ENCODE measurements around the gene C18orf32. TPM values are rescaled to one million over a fixed set of nuclear protein-coding genes. Genes with fewer than 3 reads are reported as not detected.
"Not testable (repeated sequence)": the region's sequence is repeated elsewhere in the genome, so short reads cannot be mapped to it uniquely, and the experiment has no call there.

Gene C18orf32
- total RNA-seq = 30.0 TPM

GRCh38 chr18:49486953-49487710, at the start of gene C18orf32:
TSS of gene C18orf32 (minus strand) at chr18:49487234. CDS start at chr18:49483748, 3,486 bp downstream.
- DNase-seq (ENCODE audit: low spot score) (peak; percentile 97), ATAC-seq (peak; percentile 96)

GRCh38 chr18:49534846-49535601, 48.0 kb upstream of the C18orf32 start:
- DNase-seq (ENCODE audit: low spot score) (no peak), ATAC-seq (no peak)

- no peak for ATAC-seq
- no peak for DNase-seq (ENCODE audit: low spot score)
Observed at GRCh38 chr18:49531678-49532153, 44.7 kb upstream of the C18orf32 start.

GRCh38 chr18:49529596-49529995, 42.6 kb upstream of the C18orf32 start:
- DNase-seq (ENCODE audit: low spot score) = no peak
- no peak for ATAC-seq

GRCh38 chr18:49527631-49528327, 40.7 kb upstream of the C18orf32 start:
- no peak for ATAC-seq
- no peak for DNase-seq (ENCODE audit: low spot score)

GRCh38 chr18:49525981-49526380, 38.9 kb upstream of the C18orf32 start:
- ATAC-seq (no peak), DNase-seq (ENCODE audit: low spot score) (no peak)

- DNase-seq (ENCODE audit: low spot score) = no peak
- ATAC-seq = no peak
Observed at GRCh38 chr18:49524951-49525350, 37.9 kb upstream of the C18orf32 start.

- DNase-seq (ENCODE audit: low spot score) = no peak
Observed at GRCh38 chr18:49524349-49524748, 37.3 kb upstream of the C18orf32 start.

GRCh38 chr18:49523580-49524093, 36.6 kb upstream of the C18orf32 start:
- DNase-seq (ENCODE audit: low spot score); ATAC-seq: not testable (repeated sequence)

More at GRCh38 chr18:49524349-49524748, 37.3 kb upstream of the C18orf32 start:
- no peak for ATAC-seq

- ATAC-seq (no peak), DNase-seq (ENCODE audit: low spot score) (peak; percentile 29)
Observed at GRCh38 chr18:49521216-49521835, 34.3 kb upstream of the C18orf32 start.

- no peak for ATAC-seq
- peak; percentile 0 for DNase-seq (ENCODE audit: low spot score)
Observed at GRCh38 chr18:49520661-49521145, 33.7 kb upstream of the C18orf32 start.

GRCh38 chr18:49519101-49519971, 32.3 kb upstream of the C18orf32 start:
- peak; percentile 16 for DNase-seq (ENCODE audit: low spot score)
- no peak for ATAC-seq

GRCh38 chr18:49517483-49517882, 30.4 kb upstream of the C18orf32 start:
- no peak for ATAC-seq
- DNase-seq (ENCODE audit: low spot score) = no peak

GRCh38 chr18:49515516-49515915, 28.5 kb upstream of the C18orf32 start:
- DNase-seq (ENCODE audit: low spot score) = no peak

GRCh38 chr18:49515003-49515402, 28.0 kb upstream of the C18orf32 start:
- not testable (repeated sequence) for ATAC-seq; DNase-seq (ENCODE audit: low spot score)

More at GRCh38 chr18:49515516-49515915, 28.5 kb upstream of the C18orf32 start:
- no peak for ATAC-seq

GRCh38 chr18:49514577-49514976, 27.5 kb upstream of the C18orf32 start:
- ATAC-seq = peak; percentile 91
- DNase-seq (ENCODE audit: low spot score) = peak; percentile 58

- not testable (repeated sequence) for ATAC-seq
- peak; percentile 16 for DNase-seq (ENCODE audit: low spot score)
Observed at GRCh38 chr18:49512876-49513275, 25.8 kb upstream of the C18orf32 start.

- ATAC-seq = peak; percentile 87
- DNase-seq (ENCODE audit: low spot score) = peak; percentile 55
Observed at GRCh38 chr18:49510393-49511115, 23.5 kb upstream of the C18orf32 start.

- DNase-seq (ENCODE audit: low spot score); ATAC-seq: not testable (repeated sequence)
Observed at GRCh38 chr18:49506438-49506837, 19.4 kb upstream of the C18orf32 start.
